SK-N-SH (cell line): ENCODE results near the gene GNG13. TPM values are rescaled to one million over a fixed set of nuclear protein-coding genes. Genes with fewer than 3 reads are reported as not detected.

Experiments used
- CTCF ChIA-PET: fragments of 300-600, 350-600 bp; formaldehyde crosslinking; extraction: SDS; loops from one replicate; lab custom pipeline; 2021; lab: Yijun Ruan, JAX
- POLR2A ChIA-PET: fragments of 350-600 bp; sonication (Branson Sonifier 250); formaldehyde crosslinking; extraction: SDS; loops from one replicate; lab custom pipeline; 2020; ENCODE audit warnings: antibody characterized with exemption, inconsistent platforms; lab: Yijun Ruan, JAX
- DNase-seq: peaks from one replicate; pipeline ENCODE4 v3.0.0; 2012
- H2AFZ ChIP-seq: fragments of 200-600 bp; sonication (generic); 2 replicates; pipeline ENCODE4 v1.8.1; 2016; ENCODE audit warnings: antibody characterized with exemption, mild to moderate bottlenecking, low read depth
- H3F3A ChIP-seq: fragments of 200-600 bp; sonication (generic); replicated peaks from 2 replicates; pipeline ENCODE3; 2016; ENCODE audit warnings: antibody characterized with exemption, mild to moderate bottlenecking; ENCODE audit not compliant: insufficient read depth
- H3K27ac ChIP-seq, 2 experiments: fragments of 200-500 bp in 1 of 2; fragments of 200-600 bp in 1 of 2; sonication (Bioruptor generic) in 1 of 2; sonication (generic), shearing (Covaris generic) in 1 of 2; 2 replicates each; pipeline versions ENCODE4 v1.5.1 to v1.6.1; 2014 to 2016; ENCODE audit warnings: low read depth in 2 of 2, inconsistent platforms in 1 of 2, low read length in 1 of 2, mild to moderate bottlenecking in 1 of 2, mixed read lengths in 1 of 2
- H3K27me3 ChIP-seq: fragments of 200-600 bp; sonication (generic), shearing (Covaris generic); 2 replicates; pipeline ENCODE4 v1.6.1; 2016; ENCODE audit warnings: mixed run types; ENCODE audit not compliant: insufficient read depth
- H3K36me3 ChIP-seq, 2 experiments: fragments of 200-500 bp in 1 of 2; fragments of 200-600 bp in 1 of 2; sonication (Bioruptor generic) in 1 of 2; sonication (generic) in 1 of 2; replicated peaks in 1 of 2; 2 replicates each; pipeline versions ENCODE3 to v1.5.1; 2014 to 2016; ENCODE audit warnings: low read length in 1 of 2, mild to moderate bottlenecking in 1 of 2; ENCODE audit not compliant: insufficient read depth in 2 of 2, control insufficient read depth in 1 of 2
- H3K4me1 ChIP-seq, 2 experiments: fragments of 200-500 bp in 1 of 2; fragments of 200-600 bp in 1 of 2; sonication (Bioruptor generic) in 1 of 2; sonication (generic), shearing (Covaris generic) in 1 of 2; 2 replicates each; pipeline versions ENCODE4 v1.5.1 to v1.6.1; 2014 to 2016; ENCODE audit warnings: low read depth in 1 of 2, low read length in 1 of 2, mixed run types in 1 of 2; ENCODE audit not compliant: insufficient read depth in 2 of 2, control insufficient read depth in 1 of 2
- H3K4me2 ChIP-seq: fragments of 200-600 bp; sonication (generic), shearing (Covaris generic); 2 replicates; pipeline ENCODE4 v1.6.1; 2017; ENCODE audit warnings: mixed run types
- H3K4me3 ChIP-seq, 2 experiments: fragments of 200-500 bp in 1 of 2; fragments of 200-600 bp in 1 of 2; sonication (Bioruptor generic) in 1 of 2; sonication (generic), shearing (Covaris generic) in 1 of 2; 2 replicates each; pipeline versions ENCODE4 v1.5.1 to v1.8.1; 2014 to 2016; ENCODE audit warnings: low read depth in 2 of 2, inconsistent platforms in 1 of 2, low read length in 1 of 2, mild to moderate bottlenecking in 1 of 2, mixed read lengths in 1 of 2, moderate library complexity in 1 of 2
- H3K79me2 ChIP-seq: fragments of 200-600 bp; sonication (generic); 2 replicates; pipeline ENCODE4 v1.8.1; 2017; ENCODE audit warnings: mild to moderate bottlenecking; ENCODE audit not compliant: insufficient read depth
- H3K9ac ChIP-seq: fragments of 200-600 bp; sonication (generic); 2 replicates; pipeline ENCODE4 v1.6.1; 2017; ENCODE audit warnings: mixed run types
- H3K9me2 ChIP-seq: fragments of 200-600 bp; sonication (generic); 2 replicates; pipeline ENCODE4 v1.6.1; 2017; ENCODE audit warnings: mixed run types
- H3K9me3 ChIP-seq: fragments of 200-600 bp; sonication (generic); 2 replicates; pipeline ENCODE4 v1.6.1; 2017; ENCODE audit warnings: mixed run types, mild to moderate bottlenecking, moderate library complexity
- H4K20me1 ChIP-seq: fragments of 200-600 bp; sonication (generic); 2 replicates; pipeline ENCODE4 v1.6.1; 2017; ENCODE audit warnings: mild to moderate bottlenecking, mixed run types; ENCODE audit not compliant: insufficient read depth
- CHD2 ChIP-seq: fragments of 150-350 bp; IDR thresholded peaks from 2 replicates; pipeline ENCODE4 v1.6.1; 2018; ENCODE audit warnings: low read length; ENCODE audit not compliant: partially characterized antibody
- EP300 ChIP-seq, 2 experiments: IDR thresholded peaks; 2 replicates each; pipeline versions ENCODE4 v1.4.0 to v1.6.1; 2012; ENCODE audit warnings: borderline replicate concordance in 1 of 2, low read depth in 1 of 2, low read length in 1 of 2
- EZH2phosphoT487 ChIP-seq: fragments of 200-600 bp; sonication (generic); IDR thresholded peaks from 2 replicates; pipeline ENCODE4 v1.6.1; 2017; ENCODE audit warnings: low read depth, mixed run types, mild to moderate bottlenecking, antibody characterized with exemption, moderate library complexity, borderline replicate concordance
- FOXJ3 ChIP-seq: sonication (generic); formaldehyde crosslinking; IDR thresholded peaks from 2 replicates; pipeline ENCODE4 v1.5.1; 2020; ENCODE audit warnings: mild to moderate bottlenecking, missing genetic modification reagents
- JUND ChIP-seq: IDR thresholded peaks from 2 replicates; pipeline ENCODE4 v1.4.0; 2012
- MEF2A ChIP-seq: IDR thresholded peaks from 2 replicates; pipeline ENCODE4 v1.4.0; 2012; ENCODE audit warnings: low read depth, borderline replicate concordance
- MXI1 ChIP-seq: IDR thresholded peaks from 2 replicates; pipeline ENCODE4 v1.6.1; 2012; ENCODE audit warnings: mild to moderate bottlenecking, low read depth, low read length, improper control_type of control experiment
- RAD21 ChIP-seq: IDR thresholded peaks from 2 replicates; pipeline ENCODE4 v1.6.1; 2012; ENCODE audit warnings: mild to moderate bottlenecking, low read length
- RCOR1 ChIP-seq: fragments of 150-350 bp; IDR thresholded peaks from 2 replicates; pipeline ENCODE4 v1.6.1; 2017; ENCODE audit warnings: antibody characterized with exemption, low read length
- RXRA ChIP-seq: IDR thresholded peaks from 2 replicates; pipeline ENCODE4 v1.4.0; 2012; ENCODE audit warnings: low read depth, mild to moderate bottlenecking, borderline replicate concordance
- SIN3A ChIP-seq: IDR thresholded peaks from 2 replicates; pipeline ENCODE4 v1.6.1; 2012; ENCODE audit warnings: low read depth, mild to moderate bottlenecking, low read length, moderate library complexity, borderline replicate concordance
- SMC3 ChIP-seq: IDR thresholded peaks from 2 replicates; pipeline ENCODE4 v1.6.1; 2012; ENCODE audit warnings: low read depth, low read length, improper control_type of control experiment
- TAF1 ChIP-seq: IDR thresholded peaks from 2 replicates; pipeline ENCODE4 v1.6.1; 2012; ENCODE audit warnings: low read depth, mild to moderate bottlenecking, low read length, moderate library complexity, borderline replicate concordance
- TEAD4 ChIP-seq: IDR thresholded peaks from 2 replicates; pipeline ENCODE4 v1.4.0; 2012; ENCODE audit warnings: mild to moderate bottlenecking, borderline replicate concordance; ENCODE audit not compliant: insufficient read depth
- YY1 ChIP-seq: IDR thresholded peaks from 2 replicates; pipeline ENCODE4 v1.4.0; 2012; ENCODE audit warnings: low read depth, mild to moderate bottlenecking
- ZBTB33 ChIP-seq: IDR thresholded peaks from 2 replicates; pipeline ENCODE4 v1.4.0; 2012; ENCODE audit warnings: low read depth, borderline replicate concordance
- WGBS: methylation state at CpG from one replicate; pipeline ENCODE4 v1.1.6; 2017; ENCODE audit warnings: low lambda C conversion rate; 5-methylcytosine and 5-hydroxymethylcytosine counted together
- polyA plus RNA-seq, 3 experiments: library from polyadenylated mRNA; depleted of rRNA; stranded (reverse); fragments of >200 nt; gene quantifications; 2 replicates each; pipeline ENCODE4 v1.2.3, GENCODE V29; 2012
- TF ChIP-seq, protein P1 (sequence below): IDR thresholded peaks from 2 replicates; pipeline ENCODE4 v1.6.1; 2012; ENCODE audit warnings: mild to moderate bottlenecking, low read depth, low read length, moderate library complexity
- TF ChIP-seq, protein P2 (sequence below): fragments of 150-350 bp; IDR thresholded peaks from 2 replicates; pipeline ENCODE4 v1.6.1; 2016; ENCODE audit warnings: mild to moderate bottlenecking, low read depth, low read length
- TF ChIP-seq, protein P3 (sequence below): IDR thresholded peaks from 2 replicates; pipeline ENCODE4; 2012
- TF ChIP-seq, protein P4 (sequence below): IDR thresholded peaks from 2 replicates; pipeline ENCODE4 v1.4.0; 2012; ENCODE audit warnings: low read depth

The GNG13 gene
- polyA plus RNA-seq, 1 of the 3 experiments (the other 2 are of a cell fraction) = not detected

DNA sequence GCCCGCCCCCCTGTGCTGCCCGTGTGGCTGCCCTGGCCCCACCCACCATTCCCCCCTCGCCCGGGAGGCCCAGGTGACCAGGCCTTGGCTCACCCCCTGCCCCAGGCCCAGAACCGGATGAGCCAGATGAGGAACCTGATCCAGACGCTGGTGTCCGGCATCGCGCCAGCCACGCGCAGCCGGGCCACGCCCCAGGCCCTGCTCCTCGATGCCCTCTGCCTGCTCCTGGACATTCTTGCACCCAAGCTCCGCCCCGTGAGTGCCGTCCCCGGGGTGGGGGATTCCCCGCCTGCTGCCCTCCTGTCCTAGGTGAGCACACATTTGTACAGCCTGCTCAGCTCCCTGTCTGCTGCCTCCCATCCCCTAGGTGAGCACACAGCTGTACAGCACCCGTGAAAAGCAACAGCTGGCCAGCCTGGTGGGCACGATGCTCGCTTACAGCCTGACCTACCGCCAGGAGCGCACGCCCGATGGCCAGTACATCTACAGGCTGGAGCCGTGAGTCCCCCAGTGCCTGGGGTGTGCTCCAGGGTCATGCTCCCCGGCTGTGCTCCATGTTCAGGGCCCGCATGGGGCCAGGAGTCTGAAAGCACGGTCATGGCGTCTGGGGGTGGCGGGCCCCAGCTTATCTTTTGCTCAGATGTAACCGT, 4.8 kb downstream of the GNG13 start (continued):
- TF ChIP-seq MXI1 (no peak), SMC3 (no peak), SIN3A (no peak), RAD21 (no peak), FOXJ3 (CRISPR knock-in tag) (no peak), EZH2phosphoT487 (no peak)

DNA sequence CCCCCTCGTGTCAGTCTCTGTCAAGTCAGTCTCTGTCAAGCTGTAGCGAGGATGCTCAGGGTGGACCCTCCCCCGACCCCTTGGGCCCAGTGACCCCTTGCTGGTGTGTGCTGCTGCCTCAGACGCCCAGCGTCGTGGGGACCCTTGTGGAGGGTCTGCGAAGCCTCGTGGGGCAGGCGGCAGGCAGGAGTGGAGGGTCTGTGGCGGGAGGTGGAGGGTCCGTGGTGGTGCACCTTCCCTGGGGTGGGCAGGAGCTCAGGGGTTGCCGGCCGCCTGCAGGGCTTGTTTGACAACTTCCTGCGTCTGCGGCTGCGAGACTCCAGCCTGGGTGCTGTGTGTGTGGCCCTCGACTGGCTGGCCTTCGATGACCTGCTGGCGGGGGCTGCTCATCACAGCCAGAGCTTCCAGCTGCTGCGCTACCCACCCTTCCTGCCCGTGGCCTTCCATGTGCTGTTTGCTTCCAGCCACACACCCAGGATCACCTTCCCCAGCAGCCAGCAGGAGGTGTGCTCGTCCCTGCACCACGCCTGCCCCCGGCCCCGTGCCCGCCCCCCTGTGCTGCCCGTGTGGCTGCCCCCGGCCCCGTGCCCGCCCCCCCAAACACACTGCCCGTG, 5.6 kb downstream of the GNG13 start:
- Histone ChIP-seq H3K9me2 (no peaks in the 10 kb centered on the region), H3K9me3 (no peaks in the 10 kb centered on the region), H2AFZ (no peak overlapping the region), H3K27me3 (0 out of 2 replicates have a peak, but pooled peaks cover 2% of the 10 kb centered on the region), H3K79me2 (no peaks in the 10 kb centered on the region), H3K4me2 (no peak overlapping the region), H4K20me1 (no peaks in the 10 kb centered on the region), H3F3A (no peaks in the 10 kb centered on the region), H3K27ac (no peak overlapping the region), H3K4me1 (peaks cover 0 to under 1% of the 10 kb centered on the region in 2 experiments; a peak in 1 of 4 replicates), H3K4me3 (no peak overlapping the region), H3K9ac (no peak overlapping the region), H3K36me3 (peaks cover 0 to 6% of the 10 kb centered on the region in 2 experiments)
- TF ChIP-seq TAF1 (no peak), MXI1 (no peak), YY1 (no peak), SMC3 (no peak), TEAD4 (no peak), FOXJ3 (CRISPR knock-in tag) (no peak), SIN3A (no peak), EP300 (IDR thresholded peaks at IDR 0.05; ENCODE audit: borderline replicate concordance in 1 of 2, low read depth in 1 of 2, low read length in 1 of 2) (no peak), MEF2A (no peak), RCOR1 (no peak), ZBTB33 (no peak), CHD2 (no peak), JUND (no peak), RXRA (no peak)
- TF ChIP-seq, protein P1, sequence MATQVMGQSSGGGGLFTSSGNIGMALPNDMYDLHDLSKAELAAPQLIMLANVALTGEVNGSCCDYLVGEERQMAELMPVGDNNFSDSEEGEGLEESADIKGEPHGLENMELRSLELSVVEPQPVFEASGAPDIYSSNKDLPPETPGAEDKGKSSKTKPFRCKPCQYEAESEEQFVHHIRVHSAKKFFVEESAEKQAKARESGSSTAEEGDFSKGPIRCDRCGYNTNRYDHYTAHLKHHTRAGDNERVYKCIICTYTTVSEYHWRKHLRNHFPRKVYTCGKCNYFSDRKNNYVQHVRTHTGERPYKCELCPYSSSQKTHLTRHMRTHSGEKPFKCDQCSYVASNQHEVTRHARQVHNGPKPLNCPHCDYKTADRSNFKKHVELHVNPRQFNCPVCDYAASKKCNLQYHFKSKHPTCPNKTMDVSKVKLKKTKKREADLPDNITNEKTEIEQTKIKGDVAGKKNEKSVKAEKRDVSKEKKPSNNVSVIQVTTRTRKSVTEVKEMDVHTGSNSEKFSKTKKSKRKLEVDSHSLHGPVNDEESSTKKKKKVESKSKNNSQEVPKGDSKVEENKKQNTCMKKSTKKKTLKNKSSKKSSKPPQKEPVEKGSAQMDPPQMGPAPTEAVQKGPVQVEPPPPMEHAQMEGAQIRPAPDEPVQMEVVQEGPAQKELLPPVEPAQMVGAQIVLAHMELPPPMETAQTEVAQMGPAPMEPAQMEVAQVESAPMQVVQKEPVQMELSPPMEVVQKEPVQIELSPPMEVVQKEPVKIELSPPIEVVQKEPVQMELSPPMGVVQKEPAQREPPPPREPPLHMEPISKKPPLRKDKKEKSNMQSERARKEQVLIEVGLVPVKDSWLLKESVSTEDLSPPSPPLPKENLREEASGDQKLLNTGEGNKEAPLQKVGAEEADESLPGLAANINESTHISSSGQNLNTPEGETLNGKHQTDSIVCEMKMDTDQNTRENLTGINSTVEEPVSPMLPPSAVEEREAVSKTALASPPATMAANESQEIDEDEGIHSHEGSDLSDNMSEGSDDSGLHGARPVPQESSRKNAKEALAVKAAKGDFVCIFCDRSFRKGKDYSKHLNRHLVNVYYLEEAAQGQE = no peak
- TF ChIP-seq, protein P2, sequence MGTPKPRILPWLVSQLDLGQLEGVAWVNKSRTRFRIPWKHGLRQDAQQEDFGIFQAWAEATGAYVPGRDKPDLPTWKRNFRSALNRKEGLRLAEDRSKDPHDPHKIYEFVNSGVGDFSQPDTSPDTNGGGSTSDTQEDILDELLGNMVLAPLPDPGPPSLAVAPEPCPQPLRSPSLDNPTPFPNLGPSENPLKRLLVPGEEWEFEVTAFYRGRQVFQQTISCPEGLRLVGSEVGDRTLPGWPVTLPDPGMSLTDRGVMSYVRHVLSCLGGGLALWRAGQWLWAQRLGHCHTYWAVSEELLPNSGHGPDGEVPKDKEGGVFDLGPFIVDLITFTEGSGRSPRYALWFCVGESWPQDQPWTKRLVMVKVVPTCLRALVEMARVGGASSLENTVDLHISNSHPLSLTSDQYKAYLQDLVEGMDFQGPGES = no peak
- TF ChIP-seq, protein P3, sequence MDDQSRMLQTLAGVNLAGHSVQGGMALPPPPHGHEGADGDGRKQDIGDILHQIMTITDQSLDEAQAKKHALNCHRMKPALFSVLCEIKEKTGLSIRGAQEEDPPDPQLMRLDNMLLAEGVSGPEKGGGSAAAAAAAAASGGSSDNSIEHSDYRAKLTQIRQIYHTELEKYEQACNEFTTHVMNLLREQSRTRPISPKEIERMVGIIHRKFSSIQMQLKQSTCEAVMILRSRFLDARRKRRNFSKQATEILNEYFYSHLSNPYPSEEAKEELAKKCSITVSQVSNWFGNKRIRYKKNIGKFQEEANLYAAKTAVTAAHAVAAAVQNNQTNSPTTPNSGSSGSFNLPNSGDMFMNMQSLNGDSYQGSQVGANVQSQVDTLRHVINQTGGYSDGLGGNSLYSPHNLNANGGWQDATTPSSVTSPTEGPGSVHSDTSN = no peak
- TF ChIP-seq, protein P4, sequence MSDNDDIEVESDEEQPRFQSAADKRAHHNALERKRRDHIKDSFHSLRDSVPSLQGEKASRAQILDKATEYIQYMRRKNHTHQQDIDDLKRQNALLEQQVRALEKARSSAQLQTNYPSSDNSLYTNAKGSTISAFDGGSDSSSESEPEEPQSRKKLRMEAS = no peak
- DNase-seq = no peak
- 84% methylated on average over 19 of the region's 31 CpGs for WGBS
- CTCF ChIA-PET = interaction anchor here (1.4 to 3.3 kb wide), 2 partner anchors 10 to 62 kb away, joined by 4 to 11 read pairs; no protein-coding TSS in a partner anchor
- POLR2A ChIA-PET = no interaction called here
